ENCODE results near the gene C2CD2. TPM values are rescaled to one million over a fixed set of nuclear protein-coding genes. Genes with fewer than 3 reads are reported as not detected.

C2CD2 gene
- total RNA-seq, 2 donors from 2014 or later, result 27.3 to 30.5 TPM

DNA sequence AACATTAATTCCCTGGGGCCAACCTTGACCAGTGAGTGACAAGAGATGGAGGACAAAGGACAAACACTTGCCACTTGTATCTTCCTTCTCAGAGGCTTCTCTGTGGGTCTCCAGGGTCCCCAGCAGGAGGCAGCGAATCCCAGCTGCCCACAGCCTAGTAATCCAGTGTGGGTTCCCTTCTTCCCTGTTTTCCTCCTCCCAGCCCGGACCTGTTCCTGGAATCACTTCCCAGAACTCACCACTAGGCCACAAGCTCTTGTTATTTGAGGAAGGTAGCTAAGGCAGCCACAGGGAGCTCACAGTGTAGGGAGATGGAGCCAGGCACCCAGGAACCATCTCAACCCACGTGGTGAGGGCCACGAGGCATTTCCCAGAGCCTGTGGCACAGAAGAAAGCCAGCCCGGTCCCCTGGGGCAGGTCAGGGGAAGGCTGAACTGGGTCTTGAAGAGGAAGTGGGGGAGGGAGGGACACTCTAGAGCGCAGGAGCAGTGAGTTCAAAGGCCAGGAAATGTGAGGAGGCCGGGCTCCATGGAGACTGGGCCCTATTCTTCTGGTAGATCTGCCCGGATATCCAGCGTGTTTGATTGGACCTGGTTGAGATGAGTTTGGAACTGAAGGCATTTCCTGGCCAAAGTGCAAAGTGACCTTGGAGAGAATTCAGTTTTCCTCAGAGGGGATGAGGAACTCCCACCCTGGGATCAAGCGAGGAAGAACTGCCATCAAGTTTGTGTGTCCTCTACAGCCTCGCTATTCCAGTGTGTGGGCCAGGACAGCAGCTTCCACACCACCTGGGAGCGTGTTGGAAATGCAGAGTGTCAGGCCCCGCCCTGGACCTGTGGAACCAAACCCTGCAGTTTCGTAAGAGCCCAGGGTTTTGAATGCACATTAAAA lies 20.3 kb upstream of the C2CD2 start:
- Histone ChIP-seq H3K27ac (no peak overlapping the region), H3K4me1 (replicated peaks) (no peaks in the 10 kb centered on the region), H3K27me3 (replicated peaks; ENCODE audit: insufficient read depth) (no peaks in the 10 kb centered on the region), H3K9me3 (no peaks in the 10 kb centered on the region), H3K4me3 (no peak overlapping the region), H3K36me3 (no peaks in the 10 kb centered on the region)
- TF ChIP-seq, protein P1, sequence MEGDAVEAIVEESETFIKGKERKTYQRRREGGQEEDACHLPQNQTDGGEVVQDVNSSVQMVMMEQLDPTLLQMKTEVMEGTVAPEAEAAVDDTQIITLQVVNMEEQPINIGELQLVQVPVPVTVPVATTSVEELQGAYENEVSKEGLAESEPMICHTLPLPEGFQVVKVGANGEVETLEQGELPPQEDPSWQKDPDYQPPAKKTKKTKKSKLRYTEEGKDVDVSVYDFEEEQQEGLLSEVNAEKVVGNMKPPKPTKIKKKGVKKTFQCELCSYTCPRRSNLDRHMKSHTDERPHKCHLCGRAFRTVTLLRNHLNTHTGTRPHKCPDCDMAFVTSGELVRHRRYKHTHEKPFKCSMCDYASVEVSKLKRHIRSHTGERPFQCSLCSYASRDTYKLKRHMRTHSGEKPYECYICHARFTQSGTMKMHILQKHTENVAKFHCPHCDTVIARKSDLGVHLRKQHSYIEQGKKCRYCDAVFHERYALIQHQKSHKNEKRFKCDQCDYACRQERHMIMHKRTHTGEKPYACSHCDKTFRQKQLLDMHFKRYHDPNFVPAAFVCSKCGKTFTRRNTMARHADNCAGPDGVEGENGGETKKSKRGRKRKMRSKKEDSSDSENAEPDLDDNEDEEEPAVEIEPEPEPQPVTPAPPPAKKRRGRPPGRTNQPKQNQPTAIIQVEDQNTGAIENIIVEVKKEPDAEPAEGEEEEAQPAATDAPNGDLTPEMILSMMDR (IDR thresholded peaks at IDR 0.05), result no peak
- TF ChIP-seq POLR2A (IDR thresholded peaks at IDR 0.05) (no peak), POLR2AphosphoS5 (IDR thresholded peaks at IDR 0.05) (no peak)
- DNase-seq (ENCODE audit: low spot score), result no peak
- intact Hi-C loops (cut with DNase I), result no loop called here
- WGBS, result 83% methylated on average over 14 of the region's 14 CpGs

DNA sequence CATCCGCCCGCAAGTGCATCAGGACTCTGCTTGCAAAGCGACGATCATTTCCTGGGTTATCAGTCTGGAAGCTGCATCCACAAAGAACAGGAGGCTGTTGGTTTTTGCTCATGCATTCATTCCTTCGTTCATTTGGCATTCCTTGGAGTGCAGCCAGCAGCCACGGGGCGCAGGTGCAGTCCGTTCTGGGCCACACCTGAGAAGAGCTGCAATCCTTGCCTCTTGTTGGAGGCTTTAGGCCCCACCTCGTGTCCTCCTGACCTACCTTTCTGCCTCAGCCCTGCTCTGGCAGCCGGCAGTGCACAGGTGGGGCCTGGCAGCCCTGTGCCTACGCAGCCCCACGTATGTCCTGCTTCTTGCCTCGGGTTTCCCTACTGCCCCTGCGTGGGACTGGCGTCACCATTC lies 19.6 kb upstream of the C2CD2 start:
- Histone ChIP-seq H3K4me3 (no peak overlapping the region), H3K27ac (no peak overlapping the region), H3K27me3 (replicated peaks; ENCODE audit: insufficient read depth) (no peaks in the 10 kb centered on the region), H3K4me1 (replicated peaks) (no peaks in the 10 kb centered on the region), H3K36me3 (no peaks in the 10 kb centered on the region), H3K9me3 (no peaks in the 10 kb centered on the region)
- WGBS, result 72% methylated on average over 15 of the region's 15 CpGs
- DNase-seq (ENCODE audit: low spot score), result no peak
- intact Hi-C loops (cut with DNase I), result no loop called here
- TF ChIP-seq, protein P1 (IDR thresholded peaks at IDR 0.05), result no peak
- no peak for TF ChIP-seq POLR2AphosphoS5 (IDR thresholded peaks at IDR 0.05)
- no peak for TF ChIP-seq POLR2A (IDR thresholded peaks at IDR 0.05)

DNA sequence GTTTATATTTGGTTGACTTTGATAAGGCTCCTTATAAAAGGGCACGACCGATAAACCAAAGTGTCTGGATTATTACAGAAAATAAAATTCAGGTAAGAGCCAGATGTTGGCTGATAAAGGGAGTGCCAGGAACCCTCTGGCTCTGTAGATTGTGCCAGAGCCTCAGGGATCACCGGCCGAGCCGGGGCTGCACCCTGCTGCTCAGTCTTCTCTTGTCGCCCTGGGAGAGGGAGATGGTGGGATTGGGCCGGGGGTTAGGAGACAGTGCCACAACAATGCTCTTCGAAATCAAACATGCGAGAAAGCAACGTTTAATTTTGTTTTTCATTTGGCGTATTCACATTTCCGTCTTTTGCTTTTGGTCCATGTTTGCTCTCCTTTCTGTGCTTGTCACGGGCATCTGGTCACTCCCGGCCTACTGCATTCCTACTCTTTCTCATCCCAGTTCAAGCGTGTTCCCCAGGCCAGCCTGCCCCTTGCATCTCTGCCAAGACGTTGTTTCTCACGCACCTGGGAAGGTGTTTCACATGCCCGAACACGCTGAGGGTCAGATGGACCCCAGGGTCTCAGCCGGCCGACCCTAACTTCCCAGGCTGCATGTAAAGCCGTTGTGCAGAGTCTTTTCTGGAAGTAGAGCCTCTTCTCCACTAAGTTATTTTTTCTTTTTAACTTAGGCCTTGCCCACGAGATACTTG lies 18.8 kb upstream of the C2CD2 start:
- no peak for TF ChIP-seq POLR2AphosphoS5 (IDR thresholded peaks at IDR 0.05)
- no peak for TF ChIP-seq POLR2A (IDR thresholded peaks at IDR 0.05)
- TF ChIP-seq, protein P1 (IDR thresholded peaks at IDR 0.05), result no peak
- intact Hi-C loops (cut with DNase I), result no loop called here
- H3K27me3 ChIP-seq (replicated peaks; ENCODE audit: insufficient read depth), result no peaks in the 10 kb centered on the region
- no peak for DNase-seq (ENCODE audit: low spot score)
- WGBS, result 75% methylated on average over 23 of the region's 23 CpGs
- no peak overlapping the region for H3K4me3 ChIP-seq
- H3K4me1 ChIP-seq (replicated peaks), result no peaks in the 10 kb centered on the region
- no peaks in the 10 kb centered on the region for H3K9me3 ChIP-seq
- no peak overlapping the region for H3K27ac ChIP-seq
- H3K36me3 ChIP-seq, result no peaks in the 10 kb centered on the region

DNA sequence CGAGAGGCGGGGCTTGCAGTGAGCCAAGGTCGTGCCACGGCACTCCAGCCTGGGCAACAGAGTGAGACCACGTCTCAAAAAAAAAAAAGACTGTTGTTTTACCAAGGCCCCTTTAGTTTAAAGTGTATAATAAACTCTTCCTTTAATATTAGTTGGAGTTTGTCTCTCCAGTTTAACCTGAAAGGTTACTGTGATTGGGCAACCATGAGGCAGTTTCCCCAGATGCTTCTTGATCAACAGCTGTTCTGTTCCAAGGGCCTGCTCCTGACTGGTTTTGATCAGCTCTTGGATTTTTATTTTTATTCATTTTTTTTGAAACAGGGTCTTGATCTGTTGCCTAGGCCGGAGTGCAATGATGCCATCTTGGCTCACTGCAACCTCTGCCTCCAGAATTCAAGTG lies 18.1 kb upstream of the C2CD2 start:
- DNase-seq (ENCODE audit: low spot score), result no peak
- TF ChIP-seq POLR2A (IDR thresholded peaks at IDR 0.05) (no peak), POLR2AphosphoS5 (IDR thresholded peaks at IDR 0.05) (no peak)
- TF ChIP-seq, protein P1 (IDR thresholded peaks at IDR 0.05), result no peak
- H3K27me3 ChIP-seq (replicated peaks; ENCODE audit: insufficient read depth), result no peaks in the 10 kb centered on the region
- no peak overlapping the region for H3K27ac ChIP-seq
- WGBS, result 91% methylated on average over 6 of the region's 6 CpGs
- no peak overlapping the region for H3K4me3 ChIP-seq
- intact Hi-C loops (cut with DNase I), result no loop called here
- no peaks in the 10 kb centered on the region for H3K9me3 ChIP-seq
- no peaks in the 10 kb centered on the region for H3K36me3 ChIP-seq
- no peaks in the 10 kb centered on the region for H3K4me1 ChIP-seq (replicated peaks)

Data from prostate gland (tissue), 2 donors.